Mammary epithelial cell (primary cell): ENCODE results near the gene ACTR3C.

Experiments
- CTCF ChIP-seq, 2 donors: IDR thresholded peaks in 1 of 2; conservative IDR thresholded peaks in 1 of 2; 2 replicates each; pipeline ENCODE4 v1.5.1; 2011 to 2012; ENCODE audit warnings: inconsistent platforms in 2 of 2, low read length in 2 of 2, mild to moderate bottlenecking in 2 of 2, control low read depth in 1 of 2, low read depth in 1 of 2; ENCODE audit not compliant: insufficient read depth in 1 of 2; ENCODE audit errors: extremely low read depth in 1 of 2
- EZH2 ChIP-seq: IDR thresholded peaks from 2 replicates; pipeline ENCODE4 v1.6.1; 2012; ENCODE audit warnings: low read length, inconsistent platforms, borderline replicate concordance

- TF ChIP-seq CTCF (conservative IDR thresholded peaks at IDR 0.05 in 1 of 2, IDR thresholded peaks at IDR 0.05 in 1 of 2; ENCODE audit: extremely low read depth in 1 of 2, insufficient read depth in 1 of 2, low read depth in 1 of 2, low read length in 2 of 2) = no peak
- no peak for TF ChIP-seq EZH2
Measured at GRCh38 chr7:150363872-150364271, 40.5 kb upstream of the ACTR3C start.
